HG02610 (cell line): Measurements from ENCODE around the gene C11orf97.
"Not testable (repeated sequence)": the region's sequence is repeated elsewhere in the genome, so short reads cannot be mapped to it uniquely, and the experiment has no call there.

Experiments used
- ATAC-seq: cut with Tn5 transposase; IDR thresholded peaks from one replicate; pipeline ENCODE4 v1.9.1; 2021; ENCODE audit warnings: mild to moderate bottlenecking, moderate library complexity; ENCODE audit not compliant: unreplicated experiment

The C11orf97 gene

GRCh38 chr11:94511932-94512781 lies at the start of gene C11orf97:
Gene C11orf97, plus strand, starts transcription at chr11:94512461. Its CDS starts 68 bp downstream, at chr11:94512529.
- peak; percentile 74 for ATAC-seq

- ATAC-seq: peak; percentile 90
These were observed 42.8 kb upstream of the C11orf97 start for GRCh38 chr11:94469416-94469815.

GRCh38 chr11:94472916-94473799 lies 39.1 kb upstream of the C11orf97 start:
- peak; percentile 80 for ATAC-seq

- ATAC-seq: no peak
These were observed 34.6 kb upstream of the C11orf97 start for GRCh38 chr11:94477624-94478023.

- no peak for ATAC-seq
These were observed 30.9 kb upstream of the C11orf97 start for GRCh38 chr11:94481342-94481741.

- ATAC-seq: no peak
These were observed 26.2 kb upstream of the C11orf97 start for GRCh38 chr11:94486068-94486467.

GRCh38 chr11:94493281-94494125 lies 18.8 kb upstream of the C11orf97 start, which contains the start of the genes ANKRD49 and MRE11:
Gene ANKRD49, plus strand, starts transcription at chr11:94493984. Its CDS starts 2,710 bp downstream, at chr11:94496694.
Gene MRE11, minus strand, starts transcription at chr11:94493844. Its CDS starts 1,043 bp downstream, at chr11:94492801.
- peak; percentile 100 for ATAC-seq

GRCh38 chr11:94494126-94494680 lies 18.1 kb upstream of the C11orf97 start:
- ATAC-seq: peak; percentile 60

- no peak for ATAC-seq
These were observed 12.1 kb upstream of the C11orf97 start for GRCh38 chr11:94500181-94500580.

- ATAC-seq: no peak
These were observed 10.7 kb upstream of the C11orf97 start for GRCh38 chr11:94501522-94501921.

GRCh38 chr11:94504689-94505293 lies 7.5 kb upstream of the C11orf97 start:
- ATAC-seq: no peak

GRCh38 chr11:94506513-94506912 lies 5.7 kb upstream of the C11orf97 start:
- ATAC-seq: not testable (repeated sequence)

GRCh38 chr11:94507485-94507884 lies 4.8 kb upstream of the C11orf97 start:
- ATAC-seq: no peak

GRCh38 chr11:94513091-94513490 lies 830 bp downstream of the C11orf97 start:
- no peak for ATAC-seq

- no peak for ATAC-seq
These were observed 3.1 kb downstream of the C11orf97 start for GRCh38 chr11:94515398-94515797.

GRCh38 chr11:94516725-94517124 lies 4.5 kb downstream of the C11orf97 start:
- no peak for ATAC-seq

GRCh38 chr11:94518300-94518699 lies 6.0 kb downstream of the C11orf97 start:
- no peak for ATAC-seq

- no peak for ATAC-seq
These were observed 7.3 kb downstream of the C11orf97 start for GRCh38 chr11:94519478-94520084.

GRCh38 chr11:94521684-94522083 lies 9.4 kb downstream of the C11orf97 start:
- ATAC-seq: no peak
